Epithelial cell of prostate (primary cell): ENCODE results near the gene NDUFV3.
"Not testable (repeated sequence)": the region's sequence is repeated elsewhere in the genome, so short reads cannot be mapped to it uniquely, and the experiment has no call there.

Experiments
- DNase-seq: peaks from one replicate; pipeline ENCODE4 v3.0.0-alpha.2; 2011; ENCODE audit warnings: low read depth, low spot score
- H3K27ac ChIP-seq: fragments of 450-650 bp; 2 replicates; pipeline ENCODE4 v1.5.1; 2017; ENCODE audit warnings: mild to moderate bottlenecking

Gene NDUFV3

GRCh38 chr21:42878993-42879787, 13.9 kb upstream of the NDUFV3 start, which contains the start of gene WDR4:
TSS of gene WDR4 (minus strand) at chr21:42879539. CDS start at chr21:42879495, 44 bp downstream.
- DNase-seq: peak; percentile 84
- H3K27ac ChIP-seq: peak within 1 kb of the TSS; percentile 85

GRCh38 chr21:42880352-42880751, 12.8 kb upstream of the NDUFV3 start:
- H3K27ac ChIP-seq: no peak overlapping the region
- no peak for DNase-seq

DNA sequence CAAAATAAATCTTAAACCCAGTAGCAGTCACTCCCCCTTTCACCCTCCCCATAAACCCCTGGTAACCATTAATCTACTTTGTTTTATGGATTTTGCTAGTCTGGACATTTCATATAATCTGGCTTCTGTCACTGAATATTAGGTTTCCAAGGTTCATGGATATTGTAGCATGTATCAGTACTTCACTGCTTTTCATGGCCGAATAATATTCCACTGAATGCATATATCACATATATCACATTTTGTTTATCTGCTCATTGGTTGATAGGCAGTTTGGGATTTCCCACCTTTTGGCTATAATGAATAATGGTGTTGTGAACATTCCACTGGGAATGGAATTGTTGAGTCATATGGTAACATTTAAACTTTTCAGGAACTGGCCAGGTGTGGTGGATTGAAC, 9.2 kb upstream of the NDUFV3 start:
- DNase-seq: no peak
- no peak overlapping the region for H3K27ac ChIP-seq

- H3K27ac ChIP-seq: no peak overlapping the region
- no peak for DNase-seq
Measured at GRCh38 chr21:42887326-42887725, 5.8 kb upstream of the NDUFV3 start.

GRCh38 chr21:42892582-42892930, 553 bp upstream of the NDUFV3 start:
- DNase-seq: no peak
- peak overlapping the region; percentile 90 for H3K27ac ChIP-seq

DNA sequence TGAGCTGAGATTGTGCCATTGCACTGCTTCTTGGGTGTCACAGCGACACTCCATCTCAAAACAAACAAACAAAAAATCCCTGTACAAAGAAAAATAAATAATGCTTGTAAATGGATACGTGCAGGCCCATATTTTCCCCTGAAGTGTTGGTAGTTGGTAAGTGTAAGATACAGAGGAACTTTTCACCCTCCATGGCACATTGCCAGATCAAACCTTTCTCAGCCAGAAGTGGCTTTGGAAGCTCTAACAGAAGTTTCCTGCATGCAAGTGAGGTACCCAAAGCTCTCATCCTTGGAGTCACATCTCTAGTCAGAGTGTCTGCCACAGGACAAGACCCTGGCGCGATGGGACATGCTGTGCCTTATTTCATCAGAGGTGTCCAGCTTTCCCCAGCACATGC, 7.3 kb downstream of the NDUFV3 start:
- no peak for DNase-seq
- H3K27ac ChIP-seq: no peak overlapping the region

DNA sequence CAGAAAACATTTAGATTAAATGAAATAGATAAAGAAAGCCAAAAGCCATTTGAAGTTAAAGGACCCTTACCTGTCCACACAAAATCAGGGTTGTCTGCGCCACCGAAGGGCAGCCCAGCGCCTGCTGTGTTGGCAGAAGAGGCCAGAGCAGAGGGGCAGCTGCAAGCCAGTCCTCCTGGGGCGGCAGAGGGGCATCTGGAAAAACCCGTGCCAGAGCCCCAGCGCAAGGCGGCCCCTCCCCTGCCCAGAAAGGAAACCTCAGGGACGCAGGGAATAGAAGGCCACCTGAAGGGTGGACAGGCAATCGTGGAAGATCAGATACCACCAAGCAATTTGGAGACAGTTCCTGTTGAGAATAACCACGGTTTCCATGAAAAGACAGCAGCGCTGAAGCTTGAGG, 10.7 kb downstream of the NDUFV3 start:
- no peak for DNase-seq
- H3K27ac ChIP-seq: no peak overlapping the region

DNA sequence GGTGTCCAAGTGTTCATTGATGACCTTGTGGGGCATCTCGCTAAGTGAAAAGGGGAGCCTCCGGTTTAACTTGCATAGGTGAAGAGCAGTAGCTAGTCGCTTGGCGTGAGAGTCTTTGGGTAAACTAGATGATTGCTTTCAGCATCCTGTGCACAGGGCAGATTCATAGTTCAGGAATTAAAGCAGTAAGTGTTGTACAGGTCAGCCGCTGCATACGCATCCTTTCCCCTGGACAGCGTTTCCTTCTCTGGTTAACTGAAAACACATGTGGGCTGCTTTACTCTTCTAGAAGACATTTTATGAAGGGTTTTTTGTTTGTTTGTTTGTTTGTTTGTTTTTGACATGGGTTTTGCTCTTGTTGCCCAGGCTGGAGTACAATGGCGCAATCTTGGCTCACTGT, 12.1 kb downstream of the NDUFV3 start:
- no peak for DNase-seq
- H3K27ac ChIP-seq: no peak overlapping the region

DNA sequence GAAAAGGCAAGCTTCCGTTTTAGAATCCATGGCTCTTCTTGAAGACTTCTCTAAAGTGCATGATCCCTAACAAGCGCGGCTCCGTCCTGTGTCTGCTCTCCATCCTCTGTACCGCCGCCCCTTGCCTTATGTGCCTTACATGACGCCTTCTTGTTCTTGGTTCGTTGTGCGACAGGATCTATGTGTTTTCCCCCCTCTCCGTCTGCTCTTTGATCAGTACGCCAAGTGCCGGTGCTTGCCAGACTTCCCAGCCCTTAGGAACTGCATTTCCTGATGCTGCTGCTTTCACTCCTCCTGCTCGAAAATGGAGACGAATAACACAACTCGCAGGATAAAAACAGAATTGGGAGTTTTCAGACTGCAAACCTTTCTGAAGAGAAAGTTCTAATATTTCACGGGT, 13.1 kb downstream of the NDUFV3 start:
- H3K27ac ChIP-seq: no peak overlapping the region
- DNase-seq: no peak

DNA sequence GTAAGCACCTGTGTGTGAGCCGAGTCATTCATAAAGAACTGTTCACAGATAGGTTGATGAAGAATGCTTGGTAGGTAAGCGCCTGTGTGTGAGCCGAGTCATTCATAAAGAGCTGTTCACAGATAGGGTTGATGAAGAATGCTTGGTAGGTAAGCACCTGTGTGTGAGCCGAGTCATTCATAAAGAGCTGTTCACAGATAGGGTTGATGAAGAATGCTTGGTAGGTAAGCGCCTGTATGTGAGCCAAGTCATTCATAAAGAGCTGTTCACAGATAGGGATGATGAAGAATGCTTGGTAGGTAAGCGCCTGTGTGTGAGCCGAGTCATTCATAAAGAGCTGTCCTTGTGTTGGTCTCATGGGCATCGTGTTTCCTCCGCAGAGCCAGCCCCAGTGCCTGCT, 15.4 kb downstream of the NDUFV3 start:
- not testable (repeated sequence) for H3K27ac ChIP-seq, DNase-seq

DNA sequence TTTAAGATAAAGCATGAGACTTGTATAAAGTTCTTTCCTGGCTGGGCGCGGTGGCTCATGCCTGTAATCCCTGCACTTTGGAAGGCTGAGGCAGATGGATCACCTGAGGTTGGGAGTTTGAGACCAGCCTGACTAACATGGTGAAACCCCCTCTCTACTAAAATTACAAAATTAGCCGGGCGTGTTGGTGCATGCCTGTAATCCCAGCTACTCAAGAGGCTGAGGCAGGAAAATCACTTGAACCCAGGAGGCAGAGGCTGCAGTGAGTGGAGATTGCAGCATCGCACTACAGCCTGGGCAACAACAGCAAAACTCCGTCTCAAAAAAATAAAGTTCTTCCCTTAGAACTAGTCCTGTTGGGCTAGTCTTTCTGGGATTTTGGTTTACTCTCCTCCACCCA, 18.8 kb downstream of the NDUFV3 start:
- not testable (repeated sequence) for DNase-seq, H3K27ac ChIP-seq

GRCh38 chr21:42913476-42913875, 20.4 kb downstream of the NDUFV3 start:
- DNase-seq: no peak
- no peak overlapping the region for H3K27ac ChIP-seq

- no peak for DNase-seq
- H3K27ac ChIP-seq: no peak overlapping the region
Measured at GRCh38 chr21:42918291-42918690, 25.2 kb downstream of the NDUFV3 start.

- H3K27ac ChIP-seq: no peak overlapping the region
- DNase-seq: no peak
Measured at GRCh38 chr21:42921927-42922326, 28.8 kb downstream of the NDUFV3 start.

DNA sequence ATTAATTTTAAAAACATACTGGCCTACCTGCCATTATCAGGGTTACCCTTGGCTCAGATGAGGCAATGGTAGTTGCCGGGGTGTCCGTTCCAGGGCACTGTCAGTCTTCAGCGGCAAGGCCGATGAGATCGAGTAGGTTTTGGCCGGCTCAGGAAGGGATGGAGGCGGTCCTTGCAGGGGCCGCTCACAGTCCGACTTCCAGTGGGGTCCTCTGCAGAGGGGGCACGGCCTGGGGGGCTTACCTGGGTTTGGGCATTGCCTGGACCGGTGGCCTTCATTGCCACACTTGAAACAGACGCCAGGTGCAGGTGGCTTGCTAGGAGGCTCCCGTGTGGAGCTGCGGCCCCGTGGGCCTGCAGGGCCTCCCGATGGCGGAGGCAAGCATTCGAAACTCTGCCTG, 29.8 kb downstream of the NDUFV3 start:
- H3K27ac ChIP-seq: no peak overlapping the region
- DNase-seq: no peak

- DNase-seq: peak; percentile 14
- no peak overlapping the region for H3K27ac ChIP-seq
Measured at GRCh38 chr21:42923553-42924432, 30.7 kb downstream of the NDUFV3 start.

- no peak for DNase-seq
- H3K27ac ChIP-seq: no peak overlapping the region
Measured at GRCh38 chr21:42924433-42924751, 31.3 kb downstream of the NDUFV3 start.

DNA sequence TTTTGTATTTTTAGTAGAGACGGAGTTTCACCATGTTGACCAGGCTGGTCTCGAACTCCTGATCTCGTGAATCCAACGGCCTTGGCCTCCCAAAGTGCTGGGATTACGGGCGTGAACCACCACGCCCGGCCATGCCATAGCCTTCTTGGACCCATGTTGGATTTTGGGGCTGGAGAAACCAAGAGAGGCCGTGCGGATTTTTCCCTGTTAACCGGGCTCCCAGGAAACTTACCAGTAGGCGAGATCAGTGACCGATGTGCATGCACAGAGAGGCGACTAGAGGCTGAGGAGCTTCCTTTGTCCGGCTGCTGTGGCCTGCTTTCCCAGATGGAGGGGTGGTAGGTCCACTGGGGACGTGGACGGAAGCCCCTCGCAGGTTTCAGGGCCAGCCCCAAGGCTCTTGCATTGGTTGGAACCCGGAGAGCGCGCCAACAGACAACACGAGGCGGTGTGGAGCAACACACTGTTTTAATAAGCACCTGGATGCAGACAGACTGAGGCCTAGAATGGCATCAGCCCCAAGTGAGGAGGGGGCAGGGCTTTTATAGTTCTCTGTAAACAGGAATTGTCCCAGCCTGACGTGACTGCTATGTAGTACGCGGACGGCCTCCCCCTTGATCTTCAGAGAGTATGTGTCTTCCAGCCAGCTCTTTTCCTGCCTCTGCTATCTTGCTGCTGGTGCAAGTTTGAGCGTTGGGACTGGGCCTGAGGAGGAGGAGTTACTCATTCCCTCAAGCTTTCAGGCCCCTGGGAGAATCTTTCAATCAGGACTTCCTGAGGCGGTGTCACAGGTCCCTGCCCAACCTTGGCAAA, 32.2 kb downstream of the NDUFV3 start, which contains the start of gene ERVH48-1:
ERVH48-1 (minus strand) TSS at position 517 of the 813 bp plus-strand sequence. CDS start 6,624 bp downstream, outside the sequence.
- H3K27ac ChIP-seq: no peak within 1 kb of the TSS
- DNase-seq: no peak

DNA sequence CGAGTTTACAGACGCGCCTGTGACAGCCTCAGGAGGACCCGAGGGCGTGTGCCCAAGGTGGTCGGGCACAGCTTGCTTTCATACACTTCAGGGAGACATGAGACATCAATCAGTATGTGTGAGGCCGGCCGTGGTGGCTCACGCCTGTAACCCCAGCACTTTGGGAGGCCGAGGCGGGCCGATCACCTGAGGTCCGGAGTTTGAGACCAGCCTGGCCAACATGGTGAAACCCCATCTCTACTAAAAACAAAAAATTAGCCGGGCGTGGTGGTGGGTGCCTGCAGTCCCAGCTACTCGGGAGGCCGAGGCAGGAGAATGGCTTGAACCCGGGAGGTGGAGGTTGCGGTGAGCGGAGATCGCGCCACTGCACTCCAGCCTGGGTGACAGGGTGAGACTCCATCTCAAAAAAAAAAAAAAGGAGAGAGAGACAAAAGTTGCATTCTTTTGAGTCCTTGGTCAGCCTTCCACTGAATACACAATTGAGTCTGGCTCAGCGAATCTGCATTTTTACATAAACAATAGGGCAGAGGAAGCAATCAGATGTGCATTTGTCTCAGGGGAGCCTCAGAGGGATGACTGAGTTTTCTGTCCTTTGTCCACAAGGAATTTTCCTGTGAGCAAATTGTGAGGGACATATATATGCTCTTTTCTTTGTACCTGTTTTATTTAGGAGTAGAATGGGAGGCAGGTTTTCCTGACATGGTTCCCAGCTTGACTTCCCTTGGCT, 34.5 kb downstream of the NDUFV3 start:
- not testable (repeated sequence) for DNase-seq, H3K27ac ChIP-seq

DNA sequence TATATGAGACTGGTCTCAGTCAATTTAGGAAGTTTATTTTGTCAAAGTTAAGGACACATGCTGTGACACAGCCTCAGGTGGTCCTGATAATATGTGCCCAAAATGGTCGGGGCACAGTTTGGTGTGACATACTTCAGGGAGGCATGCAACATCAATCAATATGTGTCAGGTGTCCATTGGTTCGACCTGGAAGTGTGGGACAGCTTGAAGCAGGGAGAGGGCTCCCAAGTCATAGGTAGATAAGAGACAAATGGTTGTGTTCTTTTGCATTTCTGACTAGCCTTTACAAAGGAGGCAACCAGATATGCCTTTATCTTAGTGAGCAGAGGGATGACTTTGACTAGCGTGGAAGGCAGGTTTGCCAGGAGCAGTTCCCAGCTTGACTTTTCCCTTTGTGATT, 36.9 kb downstream of the NDUFV3 start:
- H3K27ac ChIP-seq: no peak overlapping the region
- no peak for DNase-seq
